ENCODE measurements around the gene GGTLC2.
"Not testable (repeated sequence)": the region's sequence is repeated elsewhere in the genome, so short reads cannot be mapped to it uniquely, and the experiment has no call there.

DNA sequence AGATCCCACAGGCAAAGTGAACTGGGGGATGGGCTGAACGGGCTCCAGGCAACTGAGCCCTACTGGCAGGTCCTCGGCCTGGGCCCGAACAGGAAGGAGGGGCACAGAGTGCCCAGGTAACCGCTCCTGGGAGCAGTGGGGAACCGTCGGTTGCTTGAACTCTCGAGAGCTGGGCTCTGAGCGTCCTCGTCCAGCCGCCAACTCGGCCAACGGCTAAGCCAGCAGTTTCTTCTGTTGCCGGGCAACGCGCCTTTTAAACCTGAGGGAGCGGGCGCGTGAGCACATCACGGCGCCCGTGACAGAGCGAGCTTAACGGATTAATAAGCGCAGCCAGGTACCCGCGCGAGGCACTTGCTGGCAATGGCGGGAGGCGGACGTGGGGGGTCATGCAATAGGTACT is at the start of gene GGTLC2:
- TF ChIP-seq, protein P1, sequence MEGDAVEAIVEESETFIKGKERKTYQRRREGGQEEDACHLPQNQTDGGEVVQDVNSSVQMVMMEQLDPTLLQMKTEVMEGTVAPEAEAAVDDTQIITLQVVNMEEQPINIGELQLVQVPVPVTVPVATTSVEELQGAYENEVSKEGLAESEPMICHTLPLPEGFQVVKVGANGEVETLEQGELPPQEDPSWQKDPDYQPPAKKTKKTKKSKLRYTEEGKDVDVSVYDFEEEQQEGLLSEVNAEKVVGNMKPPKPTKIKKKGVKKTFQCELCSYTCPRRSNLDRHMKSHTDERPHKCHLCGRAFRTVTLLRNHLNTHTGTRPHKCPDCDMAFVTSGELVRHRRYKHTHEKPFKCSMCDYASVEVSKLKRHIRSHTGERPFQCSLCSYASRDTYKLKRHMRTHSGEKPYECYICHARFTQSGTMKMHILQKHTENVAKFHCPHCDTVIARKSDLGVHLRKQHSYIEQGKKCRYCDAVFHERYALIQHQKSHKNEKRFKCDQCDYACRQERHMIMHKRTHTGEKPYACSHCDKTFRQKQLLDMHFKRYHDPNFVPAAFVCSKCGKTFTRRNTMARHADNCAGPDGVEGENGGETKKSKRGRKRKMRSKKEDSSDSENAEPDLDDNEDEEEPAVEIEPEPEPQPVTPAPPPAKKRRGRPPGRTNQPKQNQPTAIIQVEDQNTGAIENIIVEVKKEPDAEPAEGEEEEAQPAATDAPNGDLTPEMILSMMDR (IDR thresholded peaks at IDR 0.05; ENCODE audit: poor library complexity) = not testable (repeated sequence)
- TF ChIP-seq EZH2 (IDR thresholded peaks at IDR 0.05; ENCODE audit: borderline replicate concordance) = not testable (repeated sequence)
